Measurements from ENCODE around the gene ADGRG6.

DNA sequence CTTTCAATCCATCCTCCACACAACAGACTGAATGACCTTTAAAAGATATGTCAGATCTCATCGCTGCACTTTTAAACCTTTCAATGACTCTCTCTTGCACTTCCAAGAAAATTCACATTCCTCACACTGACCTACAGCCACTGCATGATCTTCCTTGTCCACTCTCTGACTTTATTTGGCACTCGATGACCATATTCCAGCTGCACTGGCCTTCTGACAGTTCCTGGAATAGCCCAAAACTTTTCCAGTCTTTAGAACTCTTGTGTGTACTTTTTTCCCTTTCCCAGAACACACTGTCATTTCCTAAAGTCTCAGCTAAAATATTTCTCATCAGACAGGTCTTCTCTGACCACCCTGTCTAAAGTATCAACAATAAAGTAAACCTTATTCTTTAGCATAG, 174.6 kb downstream of the ADGRG6 start:
- TF ChIP-seq, protein P1, sequence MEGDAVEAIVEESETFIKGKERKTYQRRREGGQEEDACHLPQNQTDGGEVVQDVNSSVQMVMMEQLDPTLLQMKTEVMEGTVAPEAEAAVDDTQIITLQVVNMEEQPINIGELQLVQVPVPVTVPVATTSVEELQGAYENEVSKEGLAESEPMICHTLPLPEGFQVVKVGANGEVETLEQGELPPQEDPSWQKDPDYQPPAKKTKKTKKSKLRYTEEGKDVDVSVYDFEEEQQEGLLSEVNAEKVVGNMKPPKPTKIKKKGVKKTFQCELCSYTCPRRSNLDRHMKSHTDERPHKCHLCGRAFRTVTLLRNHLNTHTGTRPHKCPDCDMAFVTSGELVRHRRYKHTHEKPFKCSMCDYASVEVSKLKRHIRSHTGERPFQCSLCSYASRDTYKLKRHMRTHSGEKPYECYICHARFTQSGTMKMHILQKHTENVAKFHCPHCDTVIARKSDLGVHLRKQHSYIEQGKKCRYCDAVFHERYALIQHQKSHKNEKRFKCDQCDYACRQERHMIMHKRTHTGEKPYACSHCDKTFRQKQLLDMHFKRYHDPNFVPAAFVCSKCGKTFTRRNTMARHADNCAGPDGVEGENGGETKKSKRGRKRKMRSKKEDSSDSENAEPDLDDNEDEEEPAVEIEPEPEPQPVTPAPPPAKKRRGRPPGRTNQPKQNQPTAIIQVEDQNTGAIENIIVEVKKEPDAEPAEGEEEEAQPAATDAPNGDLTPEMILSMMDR (IDR thresholded peaks at IDR 0.05; ENCODE audit: control extremely low read depth in 1 of 3, insufficient read depth in 1 of 3, low read depth in 1 of 3, low read length in 3 of 3), result no peak
- TF ChIP-seq POLR2A (IDR thresholded peaks at IDR 0.05; ENCODE audit: control extremely low read depth in 1 of 2, low read depth in 2 of 2, low read length in 2 of 2), result no peak
- no peak for TF ChIP-seq SP4 (IDR thresholded peaks at IDR 0.05; ENCODE audit: low read length)
- no peak for TF ChIP-seq TAF1 (IDR thresholded peaks at IDR 0.05; ENCODE audit: low read depth, low read length)
- TF ChIP-seq, protein P2, sequence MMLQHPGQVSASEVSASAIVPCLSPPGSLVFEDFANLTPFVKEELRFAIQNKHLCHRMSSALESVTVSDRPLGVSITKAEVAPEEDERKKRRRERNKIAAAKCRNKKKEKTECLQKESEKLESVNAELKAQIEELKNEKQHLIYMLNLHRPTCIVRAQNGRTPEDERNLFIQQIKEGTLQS (IDR thresholded peaks at IDR 0.05; ENCODE audit: insufficient read depth, low read depth, low read length), result no peak
- no peak for TF ChIP-seq EP300 (IDR thresholded peaks at IDR 0.05; ENCODE audit: borderline replicate concordance in 1 of 2, low read depth in 2 of 2, low read length in 2 of 2)
- TF ChIP-seq CEBPB (IDR thresholded peaks at IDR 0.05; ENCODE audit: low read depth, low read length), result no peak
- TF ChIP-seq, protein P3, sequence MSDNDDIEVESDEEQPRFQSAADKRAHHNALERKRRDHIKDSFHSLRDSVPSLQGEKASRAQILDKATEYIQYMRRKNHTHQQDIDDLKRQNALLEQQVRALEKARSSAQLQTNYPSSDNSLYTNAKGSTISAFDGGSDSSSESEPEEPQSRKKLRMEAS (IDR thresholded peaks at IDR 0.05), result no peak
- TF ChIP-seq RFX5 (IDR thresholded peaks at IDR 0.05; ENCODE audit: borderline replicate concordance, low read depth, low read length), result no peak
- TF ChIP-seq SUZ12 (IDR thresholded peaks at IDR 0.05; ENCODE audit: low read length), result no peak
- TF ChIP-seq, protein P4, sequence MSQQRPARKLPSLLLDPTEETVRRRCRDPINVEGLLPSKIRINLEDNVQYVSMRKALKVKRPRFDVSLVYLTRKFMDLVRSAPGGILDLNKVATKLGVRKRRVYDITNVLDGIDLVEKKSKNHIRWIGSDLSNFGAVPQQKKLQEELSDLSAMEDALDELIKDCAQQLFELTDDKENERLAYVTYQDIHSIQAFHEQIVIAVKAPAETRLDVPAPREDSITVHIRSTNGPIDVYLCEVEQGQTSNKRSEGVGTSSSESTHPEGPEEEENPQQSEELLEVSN (IDR thresholded peaks at IDR 0.05), result no peak
- no peak for TF ChIP-seq CREB1 (IDR thresholded peaks at IDR 0.05)

All from H1 (cell line).